Sigmoid colon (tissue), 7 donors: ENCODE measurements around the gene GSTO2. TPM values are rescaled to one million over a fixed set of nuclear protein-coding genes. Genes with fewer than 3 reads are reported as not detected.
"Not testable (repeated sequence)": the region's sequence is repeated elsewhere in the genome, so short reads cannot be mapped to it uniquely, and the experiment has no call there.

Source experiments
- DNase-seq: peaks from one replicate; pipeline ENCODE4 v3.0.0-alpha.2; 2019
- H3K27ac ChIP-seq, 4 donors: fragments of 200-600 bp; sonication (generic); one replicate each; pipeline ENCODE4 v1.5.1; 2016 to 2019; ENCODE audit warnings: mild to moderate bottlenecking in 1 of 4
- H3K27me3 ChIP-seq, 3 donors: fragments of 200-600 bp; sonication (generic); one replicate each; pipeline ENCODE4 v1.5.1; 2019; ENCODE audit warnings: mild to moderate bottlenecking in 1 of 3
- H3K36me3 ChIP-seq, 4 donors: fragments of 200-600 bp; sonication (generic); one replicate each; pipeline ENCODE4 v1.5.1; 2016 to 2019
- H3K4me1 ChIP-seq, 4 donors: fragments of 200-600 bp; sonication (generic); one replicate each; pipeline ENCODE4 v1.5.1; 2017 to 2019
- H3K4me3 ChIP-seq, 4 donors: fragments of 200-600 bp; sonication (generic); one replicate each; pipeline ENCODE4 v1.5.1; 2017 to 2019; ENCODE audit warnings: mild to moderate bottlenecking in 2 of 4, moderate library complexity in 1 of 4
- H3K9me3 ChIP-seq, 4 donors: fragments of 200-600 bp in 3 of 4; sonication (generic) in 3 of 4; one replicate each; pipeline versions ENCODE4 v1.5.1 to v1.6.1; 2013 to 2019
- EP300 ChIP-seq, 4 donors: sonication (generic); formaldehyde crosslinking; IDR thresholded peaks; one replicate each; pipeline ENCODE4 v1.6.1; 2017; ENCODE audit warnings: antibody characterized with exemption in 4 of 4
- POLR2A ChIP-seq, 2 donors: fragments of 450-650 bp; IDR thresholded peaks; one replicate each; pipeline ENCODE4 v1.6.1; 2016; ENCODE audit warnings: antibody characterized with exemption in 2 of 2, mild to moderate bottlenecking in 2 of 2, moderate library complexity in 2 of 2
- POLR2AphosphoS5 ChIP-seq, 4 donors: sonication (generic); formaldehyde crosslinking; IDR thresholded peaks; one replicate each; pipeline ENCODE4 v1.6.1; 2017; ENCODE audit warnings: antibody characterized with exemption in 4 of 4
- WGBS, 2 donors: extraction: QIAGEN DNeasy Blood & Tissue Kit; methylation state at CpG; one replicate each; pipeline ENCODE4 v1.1.7; 2013; 5-methylcytosine and 5-hydroxymethylcytosine counted together
- intact Hi-C: fragments of 100-400 bp; cut with DNase I; formaldehyde crosslinking; loops from one replicate; pipeline ENCODE4 v1.15.1; 2023
- polyA plus RNA-seq, 3 donors: library from polyadenylated mRNA; stranded (reverse); fragments of 200-250 nt; gene quantifications; one replicate each; pipeline ENCODE4 v1.2.3, GENCODE V29; 2013
- total RNA-seq, 4 donors: library from RNA; depleted of rRNA; stranded (reverse); fragments of >200 nt; gene quantifications; one replicate each; pipeline ENCODE4 v1.1.0, GENCODE V29; 2016
- TF ChIP-seq, protein P1 (sequence below), 4 experiments: fragments of 450-650 bp in 3 of 4; fragments of 200-600 bp in 1 of 4; IDR thresholded peaks; one replicate each; pipeline ENCODE4 v1.5.1; 2016 to 2019; ENCODE audit warnings: antibody characterized with exemption in 4 of 4, mild to moderate bottlenecking in 3 of 4, moderate library complexity in 2 of 4
- donor health status: healthy with polysubstance abuse.
- donor health status: Bipolar disorder and iron deficiency.
- donor health status: healthy.

Gene GSTO2
- total and polyA plus RNA-seq, 7 donors, result 0.68 to 13.2 (median 2.1) TPM

GRCh38 chr10:104246976-104247375, 22.0 kb upstream of the GSTO2 start:
- 60 to 67% methylated on average over 2 of the region's 2 CpGs for WGBS, 2 donors
- no peak overlapping the region for H3K27ac ChIP-seq
- intact Hi-C loops, result no loop called here

DNA sequence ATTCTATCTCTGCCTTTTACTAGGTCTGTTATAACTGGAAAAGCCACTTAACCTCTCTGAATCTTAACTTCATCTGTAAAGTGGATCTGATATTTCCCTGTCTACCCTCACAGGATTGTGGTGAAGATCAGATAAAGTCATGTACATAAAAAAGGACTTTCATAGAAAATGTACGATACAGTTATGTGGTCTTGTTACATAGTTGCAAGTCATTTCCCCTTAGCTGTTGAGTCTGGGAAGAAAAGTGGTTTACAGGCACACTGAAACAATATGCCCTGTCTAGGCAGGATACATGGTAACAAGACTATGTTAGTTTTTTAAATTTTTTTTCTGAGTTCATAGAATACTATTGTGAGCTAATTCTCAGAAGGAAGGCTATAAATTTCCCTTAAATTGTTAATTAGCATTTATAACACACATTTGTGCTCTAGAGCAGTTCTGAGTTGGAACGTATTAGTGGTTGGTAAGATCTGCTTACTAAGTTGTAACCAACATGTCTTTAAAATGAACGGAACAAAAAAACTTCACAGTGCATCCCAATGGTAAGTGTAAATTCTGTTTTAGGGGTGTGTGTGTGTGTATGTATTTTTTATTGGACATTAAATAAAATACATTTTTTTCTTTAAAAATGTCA, 21.4 kb upstream of the GSTO2 start:
- Histone ChIP-seq H3K27ac (no peak overlapping the region), H3K36me3 (no peaks in the 10 kb centered on the region), H3K4me3 (no peak overlapping the region), H3K4me1 (no peaks in the 10 kb centered on the region), H3K27me3 (no peaks in the 10 kb centered on the region), H3K9me3 (no peaks in the 10 kb centered on the region)
- WGBS, 2 donors, result 51 to 84% methylated on average over 3 of the region's 3 CpGs
- no peak for DNase-seq
- intact Hi-C loops, result no loop called here
- TF ChIP-seq POLR2AphosphoS5 (IDR thresholded peaks at IDR 0.05), result no peak
- no peak for TF ChIP-seq EP300 (IDR thresholded peaks at IDR 0.05)
- TF ChIP-seq, protein P1, sequence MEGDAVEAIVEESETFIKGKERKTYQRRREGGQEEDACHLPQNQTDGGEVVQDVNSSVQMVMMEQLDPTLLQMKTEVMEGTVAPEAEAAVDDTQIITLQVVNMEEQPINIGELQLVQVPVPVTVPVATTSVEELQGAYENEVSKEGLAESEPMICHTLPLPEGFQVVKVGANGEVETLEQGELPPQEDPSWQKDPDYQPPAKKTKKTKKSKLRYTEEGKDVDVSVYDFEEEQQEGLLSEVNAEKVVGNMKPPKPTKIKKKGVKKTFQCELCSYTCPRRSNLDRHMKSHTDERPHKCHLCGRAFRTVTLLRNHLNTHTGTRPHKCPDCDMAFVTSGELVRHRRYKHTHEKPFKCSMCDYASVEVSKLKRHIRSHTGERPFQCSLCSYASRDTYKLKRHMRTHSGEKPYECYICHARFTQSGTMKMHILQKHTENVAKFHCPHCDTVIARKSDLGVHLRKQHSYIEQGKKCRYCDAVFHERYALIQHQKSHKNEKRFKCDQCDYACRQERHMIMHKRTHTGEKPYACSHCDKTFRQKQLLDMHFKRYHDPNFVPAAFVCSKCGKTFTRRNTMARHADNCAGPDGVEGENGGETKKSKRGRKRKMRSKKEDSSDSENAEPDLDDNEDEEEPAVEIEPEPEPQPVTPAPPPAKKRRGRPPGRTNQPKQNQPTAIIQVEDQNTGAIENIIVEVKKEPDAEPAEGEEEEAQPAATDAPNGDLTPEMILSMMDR (IDR thresholded peaks at IDR 0.05), result no peak
- TF ChIP-seq POLR2A (IDR thresholded peaks at IDR 0.05), result no peak

More at GRCh38 chr10:104246976-104247375, 22.0 kb upstream of the GSTO2 start:
- no peak overlapping the region for H3K4me3 ChIP-seq
- no peaks in the 10 kb centered on the region for H3K27me3 ChIP-seq
- TF ChIP-seq, protein P1 (IDR thresholded peaks at IDR 0.05), result no peak
- TF ChIP-seq POLR2AphosphoS5 (IDR thresholded peaks at IDR 0.05) (no peak), EP300 (IDR thresholded peaks at IDR 0.05) (no peak), POLR2A (IDR thresholded peaks at IDR 0.05) (no peak)
- H3K36me3 ChIP-seq, result no peaks in the 10 kb centered on the region
- no peak for DNase-seq
- no peaks in the 10 kb centered on the region for H3K9me3 ChIP-seq
- H3K4me1 ChIP-seq, result no peaks in the 10 kb centered on the region

- H3K36me3 ChIP-seq, H3K27ac ChIP-seq, DNase-seq, H3K4me3 ChIP-seq, intact Hi-C loops, H3K9me3 ChIP-seq, H3K27me3 ChIP-seq, H3K4me1 ChIP-seq: not testable (repeated sequence)
- 76 to 81% methylated on average over 11 of the region's 11 CpGs for WGBS, 2 donors
These were observed 20.1 kb upstream of the GSTO2 start for GRCh38 chr10:104248931-104249330.

GRCh38 chr10:104250371-104250770, 18.6 kb upstream of the GSTO2 start:
- H3K9me3 ChIP-seq, result no peaks in the 10 kb centered on the region
- H3K27ac ChIP-seq, result no peak overlapping the region
- peaks cover 0 to 9% (median 3%) of the 10 kb centered on the region in 4 donors for H3K4me1 ChIP-seq
- WGBS, 2 donors, result 14 to 34% methylated on average over 1 of the region's 1 CpG
- intact Hi-C loops, result loop anchor here (10.0 kb wide), 1 partner anchor 336 kb away; the partner anchor contains the start of gene STN1
- H3K4me3 ChIP-seq, result no peak overlapping the region
- TF ChIP-seq, protein P1 (IDR thresholded peaks at IDR 0.05), result no peak
- no peak for TF ChIP-seq POLR2A (IDR thresholded peaks at IDR 0.05)
- TF ChIP-seq POLR2AphosphoS5 (IDR thresholded peaks at IDR 0.05), result no peak
- TF ChIP-seq EP300 (IDR thresholded peaks at IDR 0.05), result no peak
- DNase-seq, result no peak
- no peaks in the 10 kb centered on the region for H3K27me3 ChIP-seq
- H3K36me3 ChIP-seq, result no peaks in the 10 kb centered on the region

DNA sequence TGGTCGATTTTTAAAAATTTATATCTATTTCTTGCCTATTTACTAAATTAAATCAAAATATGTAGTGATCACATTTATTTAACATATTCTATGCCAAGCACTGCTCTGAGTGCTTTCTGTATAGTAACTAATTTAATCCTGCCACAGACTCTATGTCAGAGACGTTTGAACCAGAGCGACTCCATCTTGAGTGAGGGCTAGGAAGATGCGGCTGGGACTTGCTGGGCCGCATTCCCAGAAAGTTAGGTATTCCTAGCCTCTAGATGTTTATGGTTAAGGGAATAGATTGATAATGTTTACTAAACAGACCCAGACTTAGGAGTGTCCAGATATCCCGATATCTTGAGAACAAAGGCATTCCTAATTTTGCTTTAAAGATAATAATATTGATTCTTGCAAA, 17.5 kb upstream of the GSTO2 start:
- Histone ChIP-seq H3K9me3 (no peaks in the 10 kb centered on the region), H3K27ac (no peak overlapping the region), H3K27me3 (no peaks in the 10 kb centered on the region), H3K36me3 (no peaks in the 10 kb centered on the region), H3K4me3 (no peak overlapping the region), H3K4me1 (peaks cover 0 to 16% (median 10%) of the 10 kb centered on the region in 4 donors)
- TF ChIP-seq, protein P1 (IDR thresholded peaks at IDR 0.05), result no peak
- TF ChIP-seq POLR2AphosphoS5 (IDR thresholded peaks at IDR 0.05) (no peak), POLR2A (IDR thresholded peaks at IDR 0.05) (no peak), EP300 (IDR thresholded peaks at IDR 0.05) (no peak)
- intact Hi-C loops, result loop anchor here (10.0 kb wide), 1 partner anchor 337 kb away; the partner anchor contains the start of gene STN1
- no peak for DNase-seq
- 94 to 96% methylated on average over 6 of the region's 6 CpGs for WGBS, 2 donors
